ENCODE data around the gene AGAP4. TPM values are rescaled to one million over a fixed set of nuclear protein-coding genes. Genes with fewer than 3 reads are reported as not detected.
"Not testable (repeated sequence)": the region's sequence is repeated elsewhere in the genome, so short reads cannot be mapped to it uniquely, and the experiment has no call there.

AGAP4 gene
- total RNA-seq, result 10 to 100 TPM; 20.7 to 22.0 TPM

GRCh38 chr10:45847400-45847799 lies at the start of gene AGAP4:
TSS of gene AGAP4 (minus strand) at chr10:45847500. CDS start at chr10:45847347, 153 bp downstream.
- ATAC-seq; H3K4me1 Mint-ChIP-seq; H3K27ac Mint-ChIP-seq; DNase-seq; H3K36me3 Mint-ChIP-seq; H3K27me3 Mint-ChIP-seq; H3K4me3 Mint-ChIP-seq; H3K9me3 Mint-ChIP-seq (ENCODE audit: low read depth); CTCF ChIA-PET: not testable (repeated sequence)

DNA sequence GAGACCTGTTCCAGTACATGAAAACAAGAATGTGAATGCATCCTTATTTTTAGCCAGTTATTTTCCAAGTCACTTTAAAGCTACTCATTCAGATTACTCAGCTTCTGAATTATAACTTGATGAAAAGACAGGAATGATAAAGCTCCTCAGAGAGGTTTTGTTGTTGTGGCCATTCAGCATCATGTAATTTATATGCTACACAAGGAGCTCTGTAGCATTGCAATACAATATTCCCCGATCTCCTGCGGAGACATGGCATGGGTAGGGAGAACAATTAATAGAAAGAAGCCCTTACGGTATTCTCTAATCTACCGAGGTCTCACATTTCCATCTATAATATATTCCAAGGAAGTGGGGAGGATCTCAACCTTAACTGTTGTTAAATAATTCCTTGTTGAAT lies 43.4 kb upstream of the AGAP4 start:
- H3K36me3 Mint-ChIP-seq; CTCF ChIA-PET; ATAC-seq; H3K9me3 Mint-ChIP-seq (ENCODE audit: low read depth); H3K4me1 Mint-ChIP-seq; H3K4me3 Mint-ChIP-seq; H3K27ac Mint-ChIP-seq; DNase-seq; H3K27me3 Mint-ChIP-seq: not testable (repeated sequence)

DNA sequence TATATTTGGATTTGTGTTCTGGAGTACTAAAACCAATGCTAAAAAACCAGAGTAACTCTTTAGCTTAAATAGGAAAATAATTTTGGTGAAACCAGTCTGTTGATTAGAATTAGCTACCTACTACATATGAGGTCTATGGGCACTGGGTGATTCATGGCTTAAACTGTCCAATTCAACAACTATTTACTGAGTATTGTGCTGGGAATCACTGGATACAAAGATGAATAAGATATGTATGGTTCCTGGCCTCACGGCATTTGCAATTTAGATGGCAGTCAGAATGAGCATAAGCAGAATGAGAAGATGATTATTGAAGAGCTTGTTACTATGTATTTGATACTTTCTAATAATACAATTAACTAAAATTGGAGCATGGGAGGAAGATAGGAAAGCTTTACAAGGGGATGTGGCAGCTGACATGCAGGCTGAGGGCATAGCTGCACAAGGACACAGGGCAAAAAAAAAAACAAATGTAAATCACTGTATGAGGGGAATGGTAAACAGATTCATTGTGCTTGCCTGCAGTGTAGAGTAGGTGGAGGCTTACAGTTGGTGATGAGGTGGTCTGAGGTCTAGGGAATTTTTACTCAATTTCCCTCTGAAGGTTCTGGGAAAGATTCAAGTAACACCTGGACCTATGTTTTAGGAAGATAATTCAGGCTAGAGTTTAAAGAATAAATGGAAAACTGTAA lies 42.4 kb upstream of the AGAP4 start:
- H3K4me3 Mint-ChIP-seq; H3K9me3 Mint-ChIP-seq (ENCODE audit: low read depth); CTCF ChIA-PET; H3K4me1 Mint-ChIP-seq; H3K27ac Mint-ChIP-seq; H3K27me3 Mint-ChIP-seq; H3K36me3 Mint-ChIP-seq; DNase-seq; ATAC-seq: not testable (repeated sequence)

DNA sequence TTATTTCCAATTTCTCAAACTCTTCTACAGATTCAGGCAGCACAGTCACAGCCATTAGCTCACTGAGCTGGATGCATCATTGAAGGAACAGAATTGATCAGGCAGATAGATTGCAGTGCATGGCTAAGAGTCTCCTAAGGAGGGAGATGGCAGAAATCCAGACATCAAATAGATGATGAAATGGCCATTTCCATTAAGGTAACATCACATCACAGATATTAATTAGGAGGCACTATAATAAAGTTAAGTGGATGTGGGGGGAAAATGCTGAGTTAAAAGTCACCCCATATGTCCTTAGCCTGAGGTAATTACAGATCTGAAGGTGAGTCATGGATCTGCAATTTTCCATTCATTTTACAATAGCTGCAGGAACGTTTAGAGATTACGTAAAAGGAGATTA lies 35.6 kb upstream of the AGAP4 start:
- not testable (repeated sequence) for H3K9me3 Mint-ChIP-seq (ENCODE audit: low read depth); H3K4me1 Mint-ChIP-seq

DNA sequence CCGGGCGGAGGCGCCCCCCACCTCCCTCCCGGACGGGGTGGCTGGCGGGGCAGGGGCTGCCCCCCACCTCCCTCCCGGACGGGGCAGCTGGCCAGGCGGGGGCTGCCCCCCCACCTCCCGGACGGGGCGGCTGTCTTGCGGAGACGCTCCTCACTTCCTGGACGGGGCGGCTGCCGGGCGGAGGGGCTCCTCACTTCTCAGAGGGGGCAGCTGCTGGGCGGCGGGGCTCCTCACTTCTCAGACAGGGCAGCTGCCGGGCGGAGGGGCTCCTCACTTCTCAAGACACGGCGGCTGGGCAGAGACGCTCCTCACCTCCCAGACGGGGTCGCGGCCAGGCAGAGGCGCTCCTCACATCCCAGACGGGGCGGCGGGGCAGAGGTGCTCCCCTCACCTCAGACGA lies 18.1 kb upstream of the AGAP4 start:
- H3K9me3 Mint-ChIP-seq (ENCODE audit: low read depth); DNase-seq; H3K27ac Mint-ChIP-seq; ATAC-seq; CTCF ChIA-PET; H3K4me1 Mint-ChIP-seq; H3K4me3 Mint-ChIP-seq; H3K27me3 Mint-ChIP-seq; H3K36me3 Mint-ChIP-seq: not testable (repeated sequence)

More for the DNA sequence above, 35.6 kb upstream of the AGAP4 start:
- ATAC-seq, H3K27me3 Mint-ChIP-seq, H3K4me3 Mint-ChIP-seq, DNase-seq, H3K36me3 Mint-ChIP-seq, H3K27ac Mint-ChIP-seq, CTCF ChIA-PET: not testable (repeated sequence)

DNA sequence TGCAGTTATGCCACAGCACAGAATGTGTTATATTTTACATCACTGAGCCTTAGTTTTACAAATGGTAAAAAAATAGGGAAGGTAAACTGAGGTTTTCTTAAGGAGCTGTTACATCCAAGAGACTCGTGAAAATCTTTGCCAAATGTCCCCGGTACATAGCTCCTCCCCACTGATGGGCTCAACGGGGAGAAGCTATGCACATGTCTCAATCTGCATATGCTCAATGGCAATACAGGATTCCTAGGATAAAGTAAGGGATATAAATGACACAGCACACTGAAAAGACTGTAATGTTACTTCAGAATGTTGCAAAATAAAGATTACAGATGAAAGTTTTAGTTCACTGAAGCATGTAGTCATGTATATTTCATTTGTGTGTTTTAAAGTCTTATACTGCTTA lies 17.0 kb upstream of the AGAP4 start:
- CTCF ChIA-PET, H3K4me3 Mint-ChIP-seq: not testable (repeated sequence)

GRCh38 chr10:45863632-45864031 lies 16.3 kb upstream of the AGAP4 start:
- CTCF ChIA-PET; H3K36me3 Mint-ChIP-seq; ATAC-seq; H3K4me1 Mint-ChIP-seq; H3K9me3 Mint-ChIP-seq (ENCODE audit: low read depth); H3K4me3 Mint-ChIP-seq; H3K27ac Mint-ChIP-seq; DNase-seq; H3K27me3 Mint-ChIP-seq: not testable (repeated sequence)

More for the DNA sequence above, 17.0 kb upstream of the AGAP4 start:
- H3K4me1 Mint-ChIP-seq; H3K27me3 Mint-ChIP-seq; H3K9me3 Mint-ChIP-seq (ENCODE audit: low read depth); H3K27ac Mint-ChIP-seq; DNase-seq; ATAC-seq; H3K36me3 Mint-ChIP-seq: not testable (repeated sequence)

DNA sequence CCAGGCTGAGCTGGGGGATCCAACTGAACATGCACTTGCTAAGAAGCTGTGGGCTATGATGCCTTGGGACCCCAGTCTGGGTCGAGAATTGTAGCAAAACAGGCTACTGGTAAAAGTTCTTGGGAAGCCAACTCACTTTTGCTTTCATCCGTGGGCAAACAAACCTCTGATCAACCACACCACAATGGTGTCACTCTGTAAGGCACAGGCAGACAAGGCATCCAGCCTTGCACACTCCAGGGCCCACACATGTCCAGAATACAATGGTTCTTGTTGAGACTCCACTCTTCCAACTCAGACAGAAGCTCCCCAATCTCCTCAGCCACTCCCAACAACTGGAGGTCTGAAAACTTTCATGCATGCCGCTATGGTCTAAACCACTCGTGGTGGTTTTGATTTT lies 10.6 kb upstream of the AGAP4 start:
- H3K4me3 Mint-ChIP-seq; H3K36me3 Mint-ChIP-seq; H3K4me1 Mint-ChIP-seq; H3K9me3 Mint-ChIP-seq (ENCODE audit: low read depth); CTCF ChIA-PET; H3K27me3 Mint-ChIP-seq; ATAC-seq; DNase-seq; H3K27ac Mint-ChIP-seq: not testable (repeated sequence)

- H3K36me3 Mint-ChIP-seq; H3K27me3 Mint-ChIP-seq; H3K4me3 Mint-ChIP-seq; DNase-seq; H3K27ac Mint-ChIP-seq; H3K4me1 Mint-ChIP-seq; H3K9me3 Mint-ChIP-seq (ENCODE audit: low read depth); CTCF ChIA-PET; ATAC-seq: not testable (repeated sequence)
These were observed 1.2 kb upstream of the AGAP4 start for GRCh38 chr10:45848467-45848866.

DNA sequence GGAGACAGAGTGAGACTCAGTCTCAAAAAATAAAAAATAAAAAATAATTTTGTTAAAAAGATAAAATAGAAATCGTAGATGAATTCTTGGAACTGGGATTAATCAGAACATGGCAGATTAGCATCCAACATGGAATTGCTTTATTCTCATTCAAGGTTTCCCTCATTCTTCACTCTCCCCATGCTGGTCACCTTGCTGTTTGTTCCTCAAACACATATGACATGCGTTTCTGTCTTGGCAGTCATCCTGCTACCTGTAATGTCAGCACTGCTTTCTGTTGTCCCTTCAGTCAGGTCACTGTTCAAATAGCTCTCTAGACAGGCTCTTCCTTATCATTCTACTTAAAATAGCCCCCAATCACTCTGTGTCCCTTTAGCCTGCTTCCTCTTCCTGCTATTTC lies 24.4 kb downstream of the AGAP4 start:
- H3K27me3 Mint-ChIP-seq; ATAC-seq; CTCF ChIA-PET; DNase-seq; H3K27ac Mint-ChIP-seq; H3K4me1 Mint-ChIP-seq; H3K9me3 Mint-ChIP-seq (ENCODE audit: low read depth); H3K4me3 Mint-ChIP-seq; H3K36me3 Mint-ChIP-seq: not testable (repeated sequence)

GRCh38 chr10:45820107-45820830 lies 27.0 kb downstream of the AGAP4 start:
- DNase-seq; H3K36me3 Mint-ChIP-seq; CTCF ChIA-PET; H3K4me1 Mint-ChIP-seq; ATAC-seq; H3K27ac Mint-ChIP-seq; H3K27me3 Mint-ChIP-seq; H3K9me3 Mint-ChIP-seq (ENCODE audit: low read depth); H3K4me3 Mint-ChIP-seq: not testable (repeated sequence)

DNA sequence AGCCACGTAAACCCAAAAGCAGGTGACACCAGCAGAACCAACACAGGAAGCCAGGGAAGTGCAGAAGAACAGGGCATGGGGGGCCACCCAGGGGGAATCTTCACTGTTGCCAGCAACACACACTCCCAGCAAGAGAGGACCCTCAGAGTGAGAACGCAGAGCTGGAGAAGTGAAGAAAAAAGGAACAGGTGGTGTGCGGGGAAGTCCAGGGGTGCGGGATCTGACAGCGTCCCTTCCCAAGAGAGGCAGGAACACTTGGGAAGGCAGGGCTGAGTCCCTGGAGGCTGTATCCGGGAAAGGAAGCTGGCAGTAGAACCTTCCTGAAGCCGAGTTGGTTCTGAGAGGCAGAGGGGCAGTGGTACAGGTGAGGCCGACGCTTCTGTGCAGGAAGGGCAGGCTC lies 27.7 kb downstream of the AGAP4 start:
- no peaks in the 10 kb centered on the region for H3K36me3 Mint-ChIP-seq

GRCh38 chr10:45817912-45818311 lies 29.4 kb downstream of the AGAP4 start:
- Mint-ChIP-seq H3K4me3 (no peak overlapping the region), H3K27me3 (no peaks in the 10 kb centered on the region), H3K9me3 (ENCODE audit: low read depth) (no peaks in the 10 kb centered on the region), H3K36me3 (no peaks in the 10 kb centered on the region), H3K27ac (no peak overlapping the region), H3K4me1 (peaks cover 3% of the 10 kb centered on the region)
- DNase-seq (no peak), ATAC-seq (no peak)
- CTCF ChIA-PET, result no interaction called here

More for the DNA sequence above, 27.7 kb downstream of the AGAP4 start:
- ATAC-seq (no peak), DNase-seq (no peak)
- no peak overlapping the region for H3K27ac Mint-ChIP-seq
- no peaks in the 10 kb centered on the region for H3K9me3 Mint-ChIP-seq (ENCODE audit: low read depth)
- H3K27me3 Mint-ChIP-seq, result no peaks in the 10 kb centered on the region
- no peak overlapping the region for H3K4me3 Mint-ChIP-seq
- CTCF ChIA-PET, result no interaction called here
- peaks cover 3% of the 10 kb centered on the region for H3K4me1 Mint-ChIP-seq

DNA sequence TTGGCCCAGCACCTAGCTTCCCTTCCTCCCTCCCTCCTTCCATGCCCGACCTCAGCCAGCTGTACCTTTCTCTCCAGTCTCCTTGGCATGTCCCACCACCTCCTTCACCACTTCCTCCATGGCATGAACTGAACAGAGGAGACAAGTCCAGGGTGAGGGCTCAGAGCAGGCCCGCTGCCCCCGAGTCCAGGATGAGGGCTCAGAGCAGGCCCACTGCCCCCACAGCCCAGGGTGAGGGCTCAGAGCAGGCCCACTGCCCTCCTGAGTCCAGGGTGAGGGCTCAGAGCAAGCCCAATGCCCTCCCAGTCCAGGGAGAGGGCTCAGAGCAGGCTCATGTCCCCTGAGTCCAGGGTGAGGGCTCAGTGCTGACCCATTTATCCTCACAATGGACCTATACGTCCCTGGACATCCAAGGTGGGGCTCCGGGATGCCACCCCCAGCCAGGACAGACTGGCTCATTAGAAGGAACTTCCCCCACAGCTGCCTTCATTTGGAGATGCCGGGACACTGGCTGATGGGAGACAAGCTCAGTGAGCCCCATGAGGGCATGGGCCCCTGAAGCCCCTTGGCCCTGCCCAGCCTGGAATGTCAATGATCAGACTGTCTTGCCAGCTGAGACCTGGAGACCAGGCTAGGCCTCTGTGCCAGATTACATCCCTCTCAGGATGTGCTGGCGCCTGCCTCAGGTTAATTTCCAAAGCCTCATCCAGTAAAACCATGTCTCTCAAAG lies 30.0 kb downstream of the AGAP4 start:
- Mint-ChIP-seq H3K27me3 (no peaks in the 10 kb centered on the region), H3K36me3 (no peaks in the 10 kb centered on the region), H3K27ac (no peak overlapping the region), H3K4me3 (no peak overlapping the region), H3K4me1 (peaks cover 3% of the 10 kb centered on the region), H3K9me3 (ENCODE audit: low read depth) (no peaks in the 10 kb centered on the region)
- no peak for ATAC-seq
- DNase-seq, result no peak
- CTCF ChIA-PET, result no interaction called here

All from activated CD8-positive, alpha-beta memory T cell treated with anti-CD3 and anti-CD28 coated beads, Interleukin-2, amount 10 ng/mL, durations not matched to agents 7 days and 5 days (primary cell).